ENCODE measurements around the gene TRIM26. TPM values are rescaled to one million over a fixed set of nuclear protein-coding genes. Genes with fewer than 3 reads are reported as not detected.

Gene TRIM26
- total and polyA plus RNA-seq, 2 of the 13 experiments (the other 11 are each of a cell fraction or from before 2014, with no cell fraction given) = 27.1 to 38.7 TPM

DNA sequence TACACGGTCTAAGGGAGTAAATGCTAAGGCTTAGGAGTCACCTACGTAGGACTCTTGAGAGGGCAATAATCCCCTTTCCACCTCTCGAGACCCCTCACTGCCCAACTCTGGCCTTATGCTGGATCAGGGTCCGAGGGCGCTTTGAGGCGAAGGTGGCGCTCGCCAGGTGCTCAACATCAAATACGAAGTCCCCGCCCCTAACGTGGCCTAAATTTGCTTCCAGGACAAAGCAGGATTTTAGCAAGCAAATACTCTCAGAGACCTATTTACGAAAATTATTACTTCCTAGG, 406 bp upstream of the TRIM26 start (continued):
- TF ChIP-seq, protein P1, sequence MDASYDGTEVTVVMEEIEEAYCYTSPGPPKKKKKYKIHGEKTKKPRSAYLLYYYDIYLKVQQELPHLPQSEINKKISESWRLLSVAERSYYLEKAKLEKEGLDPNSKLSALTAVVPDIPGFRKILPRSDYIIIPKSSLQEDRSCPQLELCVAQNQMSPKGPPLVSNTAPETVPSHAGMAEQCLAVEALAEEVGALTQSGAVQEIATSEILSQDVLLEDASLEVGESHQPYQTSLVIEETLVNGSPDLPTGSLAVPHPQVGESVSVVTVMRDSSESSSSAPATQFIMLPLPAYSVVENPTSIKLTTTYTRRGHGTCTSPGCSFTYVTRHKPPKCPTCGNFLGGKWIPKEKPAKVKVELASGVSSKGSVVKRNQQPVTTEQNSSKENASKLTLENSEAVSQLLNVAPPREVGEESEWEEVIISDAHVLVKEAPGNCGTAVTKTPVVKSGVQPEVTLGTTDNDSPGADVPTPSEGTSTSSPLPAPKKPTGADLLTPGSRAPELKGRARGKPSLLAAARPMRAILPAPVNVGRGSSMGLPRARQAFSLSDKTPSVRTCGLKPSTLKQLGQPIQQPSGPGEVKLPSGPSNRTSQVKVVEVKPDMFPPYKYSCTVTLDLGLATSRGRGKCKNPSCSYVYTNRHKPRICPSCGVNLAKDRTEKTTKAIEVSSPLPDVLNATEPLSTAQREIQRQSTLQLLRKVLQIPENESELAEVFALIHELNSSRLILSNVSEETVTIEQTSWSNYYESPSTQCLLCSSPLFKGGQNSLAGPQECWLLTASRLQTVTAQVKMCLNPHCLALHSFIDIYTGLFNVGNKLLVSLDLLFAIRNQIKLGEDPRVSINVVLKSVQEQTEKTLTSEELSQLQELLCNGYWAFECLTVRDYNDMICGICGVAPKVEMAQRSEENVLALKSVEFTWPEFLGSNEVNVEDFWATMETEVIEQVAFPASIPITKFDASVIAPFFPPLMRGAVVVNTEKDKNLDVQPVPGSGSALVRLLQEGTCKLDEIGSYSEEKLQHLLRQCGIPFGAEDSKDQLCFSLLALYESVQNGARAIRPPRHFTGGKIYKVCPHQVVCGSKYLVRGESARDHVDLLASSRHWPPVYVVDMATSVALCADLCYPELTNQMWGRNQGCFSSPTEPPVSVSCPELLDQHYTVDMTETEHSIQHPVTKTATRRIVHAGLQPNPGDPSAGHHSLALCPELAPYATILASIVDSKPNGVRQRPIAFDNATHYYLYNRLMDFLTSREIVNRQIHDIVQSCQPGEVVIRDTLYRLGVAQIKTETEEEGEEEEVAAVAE (CRISPR knock-in tag; IDR thresholded peaks at IDR 0.05; ENCODE audit: borderline replicate concordance) = no peak
- TF ChIP-seq, protein P2, sequence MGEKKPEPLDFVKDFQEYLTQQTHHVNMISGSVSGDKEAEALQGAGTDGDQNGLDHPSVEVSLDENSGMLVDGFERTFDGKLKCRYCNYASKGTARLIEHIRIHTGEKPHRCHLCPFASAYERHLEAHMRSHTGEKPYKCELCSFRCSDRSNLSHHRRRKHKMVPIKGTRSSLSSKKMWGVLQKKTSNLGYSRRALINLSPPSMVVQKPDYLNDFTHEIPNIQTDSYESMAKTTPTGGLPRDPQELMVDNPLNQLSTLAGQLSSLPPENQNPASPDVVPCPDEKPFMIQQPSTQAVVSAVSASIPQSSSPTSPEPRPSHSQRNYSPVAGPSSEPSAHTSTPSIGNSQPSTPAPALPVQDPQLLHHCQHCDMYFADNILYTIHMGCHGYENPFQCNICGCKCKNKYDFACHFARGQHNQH (CRISPR knock-in tag; IDR thresholded peaks at IDR 0.05) = no peak; the same call in 1 of the 2 replicates
- TF ChIP-seq ZFP1 (CRISPR knock-in tag; IDR thresholded peaks at IDR 0.05) (no peak), RELA (CRISPR knock-in tag; IDR thresholded peaks at IDR 0.05) (no peak), CENPX (CRISPR knock-in tag; IDR thresholded peaks at IDR 0.05) (no peak), ZNF709 (CRISPR knock-in tag; IDR thresholded peaks at IDR 0.05) (no peak), XRCC5 (optimal IDR thresholded peaks at IDR 0.05; ENCODE audit: low read length) (no peak), ZFP62 (CRISPR knock-in tag; IDR thresholded peaks at IDR 0.05) (no peak), REL (CRISPR knock-in tag; conservative IDR thresholded peaks at IDR 0.05) (peak; percentile 79), RNF2 (conservative IDR thresholded peaks at IDR 0.05; ENCODE audit: low read depth) (peak; percentile 78; the same call in 1 of the 2 replicates), CAMTA2 (CRISPR knock-in tag; IDR thresholded peaks at IDR 0.05; ENCODE audit: borderline replicate concordance) (no peak), PCBP2 (optimal IDR thresholded peaks at IDR 0.05; ENCODE audit: low read depth, low read length, poor library complexity, severe bottlenecking) (no peak), SRSF4 (IDR thresholded peaks at IDR 0.05; ENCODE audit: low read depth, low read length, poor library complexity, severe bottlenecking) (no peak), ZNF644 (CRISPR knock-in tag; IDR thresholded peaks at IDR 0.05; ENCODE audit: low read depth) (0 out of 2 replicates have a peak, but pooled peaks have one; percentile 3), PITX1 (CRISPR knock-in tag; IDR thresholded peaks at IDR 0.05) (no peak), RXRB (CRISPR knock-in tag; IDR thresholded peaks at IDR 0.05; ENCODE audit: borderline replicate concordance) (no peak), PHF8 (CRISPR knock-in tag; IDR thresholded peaks at IDR 0.05) (peak; percentile 14; the same call in 1 of the 2 replicates), ZNF44 (CRISPR knock-in tag; IDR thresholded peaks at IDR 0.05) (no peak), ZFY (CRISPR knock-in tag; IDR thresholded peaks at IDR 0.05) (peak; percentile 69), ZSCAN25 (CRISPR knock-in tag; IDR thresholded peaks at IDR 0.05) (no peak), ZNF333 (CRISPR knock-in tag; IDR thresholded peaks at IDR 0.05; ENCODE audit: borderline replicate concordance) (no peak)
- TF ChIP-seq, protein P3, sequence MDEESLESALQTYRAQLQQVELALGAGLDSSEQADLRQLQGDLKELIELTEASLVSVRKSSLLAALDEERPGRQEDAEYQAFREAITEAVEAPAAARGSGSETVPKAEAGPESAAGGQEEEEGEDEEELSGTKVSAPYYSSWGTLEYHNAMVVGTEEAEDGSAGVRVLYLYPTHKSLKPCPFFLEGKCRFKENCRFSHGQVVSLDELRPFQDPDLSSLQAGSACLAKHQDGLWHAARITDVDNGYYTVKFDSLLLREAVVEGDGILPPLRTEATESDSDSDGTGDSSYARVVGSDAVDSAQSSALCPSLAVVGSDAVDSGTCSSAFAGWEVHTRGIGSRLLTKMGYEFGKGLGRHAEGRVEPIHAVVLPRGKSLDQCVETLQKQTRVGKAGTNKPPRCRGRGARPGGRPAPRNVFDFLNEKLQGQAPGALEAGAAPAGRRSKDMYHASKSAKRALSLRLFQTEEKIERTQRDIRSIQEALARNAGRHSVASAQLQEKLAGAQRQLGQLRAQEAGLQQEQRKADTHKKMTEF (CRISPR knock-in tag; IDR thresholded peaks at IDR 0.05) = no peak
- TF ChIP-seq, protein P4, sequence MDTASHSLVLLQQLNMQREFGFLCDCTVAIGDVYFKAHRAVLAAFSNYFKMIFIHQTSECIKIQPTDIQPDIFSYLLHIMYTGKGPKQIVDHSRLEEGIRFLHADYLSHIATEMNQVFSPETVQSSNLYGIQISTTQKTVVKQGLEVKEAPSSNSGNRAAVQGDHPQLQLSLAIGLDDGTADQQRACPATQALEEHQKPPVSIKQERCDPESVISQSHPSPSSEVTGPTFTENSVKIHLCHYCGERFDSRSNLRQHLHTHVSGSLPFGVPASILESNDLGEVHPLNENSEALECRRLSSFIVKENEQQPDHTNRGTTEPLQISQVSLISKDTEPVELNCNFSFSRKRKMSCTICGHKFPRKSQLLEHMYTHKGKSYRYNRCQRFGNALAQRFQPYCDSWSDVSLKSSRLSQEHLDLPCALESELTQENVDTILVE (CRISPR knock-in tag; IDR thresholded peaks at IDR 0.05) = no peak
- TF ChIP-seq, protein P5, sequence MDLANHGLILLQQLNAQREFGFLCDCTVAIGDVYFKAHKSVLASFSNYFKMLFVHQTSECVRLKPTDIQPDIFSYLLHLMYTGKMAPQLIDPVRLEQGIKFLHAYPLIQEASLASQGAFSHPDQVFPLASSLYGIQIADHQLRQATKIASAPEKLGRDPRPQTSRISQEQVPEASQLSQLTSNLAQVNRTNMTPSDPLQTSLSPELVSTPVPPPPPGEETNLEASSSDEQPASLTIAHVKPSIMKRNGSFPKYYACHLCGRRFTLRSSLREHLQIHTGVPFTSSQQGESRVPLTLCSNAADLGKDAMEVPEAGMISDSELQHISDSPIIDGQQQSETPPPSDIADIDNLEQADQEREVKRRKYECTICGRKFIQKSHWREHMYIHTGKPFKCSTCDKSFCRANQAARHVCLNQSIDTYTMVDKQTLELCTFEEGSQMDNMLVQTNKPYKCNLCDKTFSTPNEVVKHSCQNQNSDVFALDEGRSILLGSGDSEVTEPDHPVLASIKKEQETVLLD (CRISPR knock-in tag; IDR thresholded peaks at IDR 0.05; ENCODE audit: low read depth) = no peak
